Measurements from ENCODE around the gene TSPAN15. TPM values are rescaled to one million over a fixed set of nuclear protein-coding genes. Genes with fewer than 3 reads are reported as not detected.

TSPAN15 gene
- total and polyA plus RNA-seq, 4 donors = 44.3 to 68.4 (median 55.0) TPM

- H3K36me3 ChIP-seq (ENCODE audit: control insufficient read depth in 4 of 4, insufficient read depth in 4 of 4, low read length in 4 of 4) = no peaks in the 10 kb centered on the region
- H3K9me3 ChIP-seq (ENCODE audit: control insufficient read depth in 4 of 4, insufficient read depth in 3 of 4, low read length in 3 of 4) = no peaks in the 10 kb centered on the region
- no peak for TF ChIP-seq CTCF (IDR thresholded peaks at IDR 0.05; ENCODE audit: control extremely low read depth, extremely low read depth)
- peak overlapping the region; percentile 43 to 77 for H3K27ac ChIP-seq (ENCODE audit: low read depth in 1 of 2, low read length in 1 of 2)
- DNase-seq = peak in 1 of 3 donors; percentile 61
- H3K27me3 ChIP-seq (ENCODE audit: control insufficient read depth in 3 of 3, insufficient read depth in 3 of 3, low read length in 2 of 3) = no peaks in the 10 kb centered on the region
- H3K4me1 ChIP-seq (ENCODE audit: control insufficient read depth in 5 of 5, insufficient read depth in 5 of 5, low read length in 5 of 5) = peaks cover 0 to 50% (median 3%) of the 10 kb centered on the region in 5 donors
- H3K4me3 ChIP-seq = no peak overlapping the region
- 77 to 80% methylated on average over 5 of the region's 5 CpGs for WGBS, 2 donors
- H3K9ac ChIP-seq (ENCODE audit: insufficient read depth in 1 of 2, low read length in 2 of 2) = no peak overlapping the region
- ATAC-seq (ENCODE audit: insufficient read depth, low FRiP score) = no peak
Observed at GRCh38 chr10:69461243-69462025, 10.2 kb downstream of the TSPAN15 start.

GRCh38 chr10:69463886-69464285, 12.6 kb downstream of the TSPAN15 start:
- no peak overlapping the region for H3K9ac ChIP-seq (ENCODE audit: insufficient read depth in 1 of 2, low read length in 2 of 2)
- H3K27me3 ChIP-seq (ENCODE audit: control insufficient read depth in 3 of 3, insufficient read depth in 3 of 3, low read length in 2 of 3) = no peaks in the 10 kb centered on the region
- H3K36me3 ChIP-seq (ENCODE audit: control insufficient read depth in 4 of 4, insufficient read depth in 4 of 4, low read length in 4 of 4) = no peaks in the 10 kb centered on the region
- 71 to 73% methylated on average over 6 of the region's 6 CpGs for WGBS, 2 donors
- no peak for DNase-seq
- H3K4me3 ChIP-seq = no peak overlapping the region
- no peak for TF ChIP-seq CTCF (IDR thresholded peaks at IDR 0.05; ENCODE audit: control extremely low read depth, extremely low read depth)
- ATAC-seq (ENCODE audit: insufficient read depth, low FRiP score) = no peak
- peaks cover 0 to 45% (median 7%) of the 10 kb centered on the region in 5 donors for H3K4me1 ChIP-seq (ENCODE audit: control insufficient read depth in 5 of 5, insufficient read depth in 5 of 5, low read length in 5 of 5)
- peak overlapping the region; percentile 22 to 79 for H3K27ac ChIP-seq (ENCODE audit: low read depth in 1 of 2, low read length in 1 of 2)
- no peaks in the 10 kb centered on the region for H3K9me3 ChIP-seq (ENCODE audit: control insufficient read depth in 4 of 4, insufficient read depth in 3 of 4, low read length in 3 of 4)

GRCh38 chr10:69464401-69464800, 13.1 kb downstream of the TSPAN15 start:
- Histone ChIP-seq H3K36me3 (ENCODE audit: control insufficient read depth in 4 of 4, insufficient read depth in 4 of 4, low read length in 4 of 4) (no peaks in the 10 kb centered on the region), H3K27ac (ENCODE audit: low read depth in 1 of 2, low read length in 1 of 2) (peak overlapping the region; percentile 22 to 79), H3K4me3 (no peak overlapping the region), H3K9ac (ENCODE audit: insufficient read depth in 1 of 2, low read length in 2 of 2) (no peak overlapping the region), H3K27me3 (ENCODE audit: control insufficient read depth in 3 of 3, insufficient read depth in 3 of 3, low read length in 2 of 3) (no peaks in the 10 kb centered on the region), H3K4me1 (ENCODE audit: control insufficient read depth in 5 of 5, insufficient read depth in 5 of 5, low read length in 5 of 5) (peaks cover 0 to 48% (median 8%) of the 10 kb centered on the region in 5 donors), H3K9me3 (ENCODE audit: control insufficient read depth in 4 of 4, insufficient read depth in 3 of 4, low read length in 3 of 4) (no peaks in the 10 kb centered on the region)
- DNase-seq = no peak
- WGBS, 2 donors = 72 to 76% methylated on average over 7 of the region's 7 CpGs
- TF ChIP-seq CTCF (IDR thresholded peaks at IDR 0.05; ENCODE audit: control extremely low read depth, extremely low read depth) = no peak
- ATAC-seq (ENCODE audit: insufficient read depth, low FRiP score) = no peak
